ENCODE results near the gene CD52. TPM values are rescaled to one million over a fixed set of nuclear protein-coding genes. Genes with fewer than 3 reads are reported as not detected.

Gene CD52
- total RNA-seq, 4 donors from 2014 or later: 7.8 TPM; not detected in 3

DNA sequence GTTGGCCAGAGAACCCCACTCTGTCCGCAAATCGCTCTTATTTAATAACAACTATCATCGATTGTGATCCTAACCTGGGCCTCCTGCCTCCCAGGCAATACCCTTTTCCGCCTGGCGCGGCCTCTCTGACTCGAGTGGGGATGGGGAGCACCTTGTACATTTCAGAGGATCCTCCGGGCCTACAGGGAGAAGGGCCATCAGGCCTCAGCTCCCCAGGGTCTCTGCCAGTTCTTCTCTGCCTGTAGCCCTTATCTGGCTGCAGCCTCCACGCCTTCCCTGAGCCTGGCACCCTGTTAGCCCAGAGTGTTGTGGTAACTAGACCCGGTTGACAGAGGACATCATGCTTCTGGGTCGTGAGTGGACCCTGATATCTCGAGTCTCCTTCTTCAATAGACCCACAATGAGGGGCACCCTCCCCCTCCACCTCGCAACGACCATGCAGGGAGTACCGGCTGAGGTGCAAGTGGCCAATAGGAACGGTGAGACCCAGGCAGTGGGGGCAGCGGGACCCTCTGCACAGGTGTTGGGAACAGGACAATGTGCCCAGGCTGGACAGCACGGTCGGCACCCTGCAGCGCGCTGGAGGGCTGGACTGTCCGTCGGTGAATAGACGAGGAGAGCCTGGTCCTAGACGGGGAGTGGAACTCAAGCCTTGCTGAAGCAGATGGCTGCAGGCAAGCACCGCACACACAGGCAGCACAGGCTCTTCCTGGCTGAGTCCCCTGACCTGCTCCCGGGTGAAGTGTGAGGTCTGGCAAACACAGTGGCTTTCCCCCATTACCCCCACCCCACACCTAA is 43.2 kb downstream of the CD52 start:
- intact Hi-C loops (cut with DNase I; ENCODE audit: low total_unique reads): no loop called here
- Histone ChIP-seq H3K27ac (no peak overlapping the region), H3K4me3 (no peak overlapping the region), H3K4me1 (peaks cover 0 to 6% of the 10 kb centered on the region in 2 donors), H3K27me3 (peaks cover 12 to 23% of the 10 kb centered on the region in 2 donors), H3K9me3 (no peaks in the 10 kb centered on the region), H3K36me3 (no peaks in the 10 kb centered on the region)
- TF ChIP-seq, protein P1, sequence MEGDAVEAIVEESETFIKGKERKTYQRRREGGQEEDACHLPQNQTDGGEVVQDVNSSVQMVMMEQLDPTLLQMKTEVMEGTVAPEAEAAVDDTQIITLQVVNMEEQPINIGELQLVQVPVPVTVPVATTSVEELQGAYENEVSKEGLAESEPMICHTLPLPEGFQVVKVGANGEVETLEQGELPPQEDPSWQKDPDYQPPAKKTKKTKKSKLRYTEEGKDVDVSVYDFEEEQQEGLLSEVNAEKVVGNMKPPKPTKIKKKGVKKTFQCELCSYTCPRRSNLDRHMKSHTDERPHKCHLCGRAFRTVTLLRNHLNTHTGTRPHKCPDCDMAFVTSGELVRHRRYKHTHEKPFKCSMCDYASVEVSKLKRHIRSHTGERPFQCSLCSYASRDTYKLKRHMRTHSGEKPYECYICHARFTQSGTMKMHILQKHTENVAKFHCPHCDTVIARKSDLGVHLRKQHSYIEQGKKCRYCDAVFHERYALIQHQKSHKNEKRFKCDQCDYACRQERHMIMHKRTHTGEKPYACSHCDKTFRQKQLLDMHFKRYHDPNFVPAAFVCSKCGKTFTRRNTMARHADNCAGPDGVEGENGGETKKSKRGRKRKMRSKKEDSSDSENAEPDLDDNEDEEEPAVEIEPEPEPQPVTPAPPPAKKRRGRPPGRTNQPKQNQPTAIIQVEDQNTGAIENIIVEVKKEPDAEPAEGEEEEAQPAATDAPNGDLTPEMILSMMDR (IDR thresholded peaks at IDR 0.05): no peak
- TF ChIP-seq POLR2A (IDR thresholded peaks at IDR 0.05): no peak
- DNase-seq: no peak

DNA sequence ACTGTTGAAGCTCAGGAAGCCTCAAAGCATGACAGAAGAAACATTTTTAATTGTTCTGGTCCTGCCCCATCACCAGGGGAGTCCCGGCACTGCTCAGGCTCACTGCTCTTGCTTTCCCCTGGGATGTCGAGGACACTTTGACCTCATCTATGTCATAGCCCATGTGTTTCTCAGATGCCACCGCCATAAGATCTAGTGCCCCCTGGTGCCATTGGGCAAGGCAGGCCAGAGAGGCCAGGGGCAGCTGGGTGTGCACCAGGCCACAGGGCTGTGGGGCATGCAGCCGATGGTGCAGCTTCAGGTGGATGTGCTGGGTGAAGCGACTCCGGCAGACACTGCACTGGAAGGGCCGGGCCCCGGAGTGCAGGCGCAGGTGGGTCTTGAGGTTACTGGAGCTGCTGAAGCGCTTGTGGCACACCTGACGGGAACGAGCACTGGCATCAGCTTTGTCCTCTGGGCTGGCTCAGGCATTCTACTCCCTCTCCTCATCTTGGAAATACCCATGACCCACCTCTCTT is 43.9 kb downstream of the CD52 start:
- Histone ChIP-seq H3K36me3 (no peaks in the 10 kb centered on the region), H3K4me3 (no peak overlapping the region), H3K27ac (no peak overlapping the region), H3K27me3 (peaks cover 12 to 23% of the 10 kb centered on the region in 2 donors), H3K4me1 (peaks cover 0 to 6% of the 10 kb centered on the region in 2 donors), H3K9me3 (no peaks in the 10 kb centered on the region)
- intact Hi-C loops (cut with DNase I; ENCODE audit: low total_unique reads): no loop called here
- DNase-seq: no peak
- TF ChIP-seq, protein P1 (IDR thresholded peaks at IDR 0.05): no peak
- no peak for TF ChIP-seq POLR2A (IDR thresholded peaks at IDR 0.05)

DNA sequence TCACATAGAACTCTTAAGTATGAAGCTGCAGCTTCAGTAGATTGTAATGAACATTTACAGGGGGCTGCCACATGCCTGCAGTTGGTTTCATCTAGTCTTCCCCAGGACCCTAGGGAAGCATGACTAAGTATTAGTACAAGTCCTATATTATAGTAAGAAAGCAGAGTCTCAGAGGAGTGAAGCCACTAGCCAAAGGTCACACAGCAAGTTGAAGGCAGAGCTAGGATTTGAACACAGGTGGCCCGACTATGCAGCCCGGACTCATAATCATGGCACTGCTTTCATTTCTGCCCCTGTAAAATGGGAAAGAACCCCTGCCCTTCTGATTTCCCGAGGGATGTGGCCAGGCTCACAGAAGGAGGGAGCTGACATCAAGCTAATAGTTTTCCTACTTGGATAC is 44.6 kb downstream of the CD52 start:
- Histone ChIP-seq H3K4me3 (no peak overlapping the region), H3K27ac (no peak overlapping the region), H3K4me1 (peaks cover 0 to 6% of the 10 kb centered on the region in 2 donors), H3K9me3 (no peaks in the 10 kb centered on the region), H3K27me3 (peaks cover 12 to 23% of the 10 kb centered on the region in 2 donors), H3K36me3 (no peaks in the 10 kb centered on the region)
- TF ChIP-seq POLR2A (IDR thresholded peaks at IDR 0.05): no peak
- TF ChIP-seq, protein P1 (IDR thresholded peaks at IDR 0.05): no peak
- DNase-seq: no peak
- intact Hi-C loops (cut with DNase I; ENCODE audit: low total_unique reads): no loop called here

DNA sequence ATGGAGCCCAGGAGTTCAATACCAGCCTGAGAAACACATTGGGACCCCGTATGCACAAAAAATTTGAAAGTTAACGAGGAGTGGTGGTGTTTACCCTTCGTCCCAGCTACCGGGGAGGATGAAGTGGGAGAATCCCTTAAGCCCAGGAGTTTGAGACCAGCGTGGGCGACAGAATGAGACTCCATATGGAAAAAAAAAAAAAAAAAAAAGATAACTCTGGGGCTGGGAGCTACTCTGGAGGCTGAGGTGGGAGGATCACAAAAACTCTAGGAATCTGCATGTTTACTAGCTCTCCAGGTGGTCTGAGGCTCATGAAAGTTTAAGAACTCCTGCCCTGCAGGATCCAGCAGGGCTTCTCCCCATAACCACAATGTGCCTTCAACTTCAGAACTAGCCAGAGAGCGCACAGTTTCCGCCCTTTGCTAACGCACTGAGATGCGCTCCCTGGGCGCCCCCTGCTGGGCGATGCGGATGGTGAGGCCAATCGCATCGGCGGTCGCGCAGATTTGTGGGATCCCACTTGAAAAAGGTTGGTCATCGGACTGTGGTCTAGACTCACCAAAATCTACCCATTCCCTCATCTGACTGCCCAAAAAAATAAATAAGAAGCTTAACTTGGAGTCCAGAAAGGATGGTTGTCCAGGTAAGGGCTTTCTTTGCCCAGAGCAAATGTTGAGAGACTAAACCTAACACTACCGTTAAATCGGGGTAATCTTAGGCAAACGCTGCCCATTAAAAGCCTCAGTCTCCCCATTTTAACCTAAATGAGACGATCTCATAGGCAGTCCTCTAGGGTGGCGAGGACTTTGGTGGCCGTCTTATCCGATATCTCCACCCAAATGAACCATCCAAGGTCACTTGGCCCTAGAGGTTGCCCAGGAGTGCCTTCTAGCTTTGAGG is 46.0 kb downstream of the CD52 start:
- Histone ChIP-seq H3K27me3 (peaks cover 12 to 23% of the 10 kb centered on the region in 2 donors), H3K4me3 (no peak overlapping the region), H3K36me3 (no peaks in the 10 kb centered on the region), H3K9me3 (no peaks in the 10 kb centered on the region), H3K27ac (no peak overlapping the region), H3K4me1 (peaks cover 0 to 6% of the 10 kb centered on the region in 2 donors)
- intact Hi-C loops (cut with DNase I; ENCODE audit: low total_unique reads): no loop called here
- no peak for TF ChIP-seq POLR2A (IDR thresholded peaks at IDR 0.05)
- TF ChIP-seq, protein P1 (IDR thresholded peaks at IDR 0.05): peak; percentile 48 to 75 (median 68)
- DNase-seq: peak; percentile 52 to 69

Data from uterus (tissue), 4 donors.